SK-N-SH treated with all-trans-retinoic acid at 6 μM for 48 hours (cell line): ENCODE results near the gene RBM39.
"Not testable (repeated sequence)": the region's sequence is repeated elsewhere in the genome, so short reads cannot be mapped to it uniquely, and the experiment has no call there.

Experiments used
- ATAC-seq: fragments of 200-7000 bp; cut with Tn5 transposase; 3 replicates; pipeline ENCODE4 v1.9.1; 2020; ENCODE audit warnings: mild to moderate bottlenecking, moderate library complexity
- ARNTL ChIP-seq: fragments of 450-650 bp; formaldehyde crosslinking; IDR thresholded peaks from 2 replicates; pipeline ENCODE4 v1.5.0; 2020; ENCODE audit warnings: low read depth, mild to moderate bottlenecking, moderate library complexity, borderline replicate concordance
- BACH2 ChIP-seq: fragments of 250-450 bp; sonication (Bioruptor Pico); IDR thresholded peaks from 2 replicates; pipeline ENCODE4 v1.9.0; 2021; ENCODE audit warnings: mild to moderate bottlenecking, borderline replicate concordance
- CREB5 ChIP-seq: fragments of 250-450 bp; sonication (Bioruptor Pico); IDR thresholded peaks from 2 replicates; pipeline ENCODE4 v1.5.1; 2020; ENCODE audit warnings: low read depth, mild to moderate bottlenecking, moderate library complexity
- CSRNP3 ChIP-seq: fragments of 250-450 bp; sonication (Bioruptor Pico); IDR thresholded peaks from 2 replicates; pipeline ENCODE4 v1.5.1; 2021; ENCODE audit warnings: mild to moderate bottlenecking, moderate library complexity
- ESRRG ChIP-seq: fragments of 250-450 bp; sonication (Bioruptor Pico); IDR thresholded peaks from 2 replicates; pipeline ENCODE4 v1.6.1; 2021; ENCODE audit warnings: mild to moderate bottlenecking
- GLIS3 ChIP-seq: fragments of 250-450 bp; sonication (Bioruptor Pico); IDR thresholded peaks from 2 replicates; pipeline ENCODE4 v1.5.0; 2020; ENCODE audit warnings: mild to moderate bottlenecking, moderate library complexity
- ISL1 ChIP-seq: fragments of 250-450 bp; sonication (Bioruptor Pico); IDR thresholded peaks from 2 replicates; pipeline ENCODE4 v2.1.2; 2022; ENCODE audit warnings: mild to moderate bottlenecking, moderate library complexity
- OSR1 ChIP-seq: fragments of 250-450 bp; sonication (Bioruptor Pico); IDR thresholded peaks from 2 replicates; pipeline ENCODE4 v1.8.0; 2022; ENCODE audit warnings: moderate library complexity, mild to moderate bottlenecking, inconsistent platforms
- PATZ1 ChIP-seq: fragments of 250-450 bp; sonication (Bioruptor Pico); IDR thresholded peaks from 2 replicates; pipeline ENCODE4 v1.8.0; 2020; ENCODE audit warnings: mild to moderate bottlenecking, moderate library complexity, borderline replicate concordance
- POU6F1 ChIP-seq: fragments of 250-450 bp; sonication (Bioruptor Pico); IDR thresholded peaks from 2 replicates; pipeline ENCODE4 v1.8.0; 2021; ENCODE audit warnings: low read depth, mild to moderate bottlenecking, moderate library complexity, borderline replicate concordance
- RARB ChIP-seq: fragments of 250-450 bp; sonication (Bioruptor Pico); IDR thresholded peaks from 2 replicates; pipeline ENCODE4 v1.8.0; 2021; ENCODE audit warnings: mild to moderate bottlenecking, moderate library complexity
- SNAI2 ChIP-seq: fragments of 250-450 bp; sonication (Bioruptor Pico); IDR thresholded peaks from 2 replicates; pipeline ENCODE4 v1.5.0; 2020; ENCODE audit warnings: mild to moderate bottlenecking, moderate library complexity
- TCF4 ChIP-seq: fragments of 250-450 bp; sonication (Bioruptor Pico); IDR thresholded peaks from 2 replicates; pipeline ENCODE4 v1.8.0; 2021; ENCODE audit warnings: mild to moderate bottlenecking, moderate library complexity, borderline replicate concordance
- TOX ChIP-seq: fragments of 250-450 bp; sonication (Bioruptor Pico); IDR thresholded peaks from 2 replicates; pipeline ENCODE4 v1.8.0; 2021; ENCODE audit warnings: mild to moderate bottlenecking, moderate library complexity, borderline replicate concordance
- TSHZ2 ChIP-seq: fragments of 250-450 bp; sonication (Bioruptor Pico); IDR thresholded peaks from 2 replicates; pipeline ENCODE4 v1.5.0; 2020; ENCODE audit warnings: mild to moderate bottlenecking, moderate library complexity
- ZC3H10 ChIP-seq: fragments of 250-450 bp; sonication (Bioruptor Pico); IDR thresholded peaks from 2 replicates; pipeline ENCODE4 v1.5.1; 2021; ENCODE audit warnings: mild to moderate bottlenecking, moderate library complexity
- ZFP3 ChIP-seq: fragments of 250-450 bp; sonication (Bioruptor Pico); IDR thresholded peaks from 2 replicates; pipeline ENCODE4 v1.5.0; 2020; ENCODE audit warnings: mild to moderate bottlenecking, moderate library complexity
- ZFP30 ChIP-seq: fragments of 450-650 bp; formaldehyde crosslinking; IDR thresholded peaks from 2 replicates; pipeline ENCODE4 v1.5.0; 2022; ENCODE audit warnings: mild to moderate bottlenecking, moderate library complexity
- ZNF565 ChIP-seq: fragments of 450-650 bp; formaldehyde crosslinking; conservative IDR thresholded peaks from 2 replicates; pipeline ENCODE4 v1.5.0; 2020; ENCODE audit warnings: low read depth, mild to moderate bottlenecking, moderate library complexity
- ZNF70 ChIP-seq: fragments of 450-650 bp; formaldehyde crosslinking; IDR thresholded peaks from 2 replicates; pipeline ENCODE4 v1.5.0; 2020; ENCODE audit warnings: mild to moderate bottlenecking, moderate library complexity
- ZNF8 ChIP-seq: fragments of 450-650 bp; formaldehyde crosslinking; IDR thresholded peaks from 2 replicates; pipeline ENCODE4 v1.5.0; 2020; ENCODE audit warnings: mild to moderate bottlenecking, moderate library complexity

RBM39 gene

GRCh38 chr20:35768731-35769664, 26.9 kb upstream of the RBM39 start:
- TF ChIP-seq POU6F1 (CRISPR knock-in tag) (no peak), ARNTL (no peak), ZFP3 (CRISPR knock-in tag) (0 out of 2 replicates have a peak, but pooled peaks have one; percentile 58), ZFP30 (CRISPR knock-in tag) (no peak)
- TF ChIP-seq, all 23 proteins: peak for 1

GRCh38 chr20:35767683-35768481, 25.8 kb upstream of the RBM39 start:
- ATAC-seq, result no peak
- TF ChIP-seq ISL1 (CRISPR knock-in tag) (no peak), BACH2 (no peak), CSRNP3 (CRISPR knock-in tag) (no peak), TOX (CRISPR knock-in tag) (no peak), OSR1 (no peak), ZNF8 (CRISPR knock-in tag) (no peak), ZFP3 (CRISPR knock-in tag) (no peak), SNAI2 (CRISPR knock-in tag) (no peak), RARB (CRISPR knock-in tag) (no peak), ARNTL (no peak), TCF4 (CRISPR knock-in tag) (no peak), ESRRG (no peak), GLIS3 (CRISPR knock-in tag) (no peak), PATZ1 (CRISPR knock-in tag) (no peak)

More at GRCh38 chr20:35768731-35769664, 26.9 kb upstream of the RBM39 start:
- peak; percentile 82 for ATAC-seq

- ATAC-seq, result no peak
- TF ChIP-seq CSRNP3 (CRISPR knock-in tag), result no peak
- no peak for TF ChIP-seq ARNTL
- no peak for TF ChIP-seq ZC3H10
- TF ChIP-seq ZNF565 (CRISPR knock-in tag), result no peak
- TF ChIP-seq ZFP30 (CRISPR knock-in tag), result no peak
- TF ChIP-seq POU6F1 (CRISPR knock-in tag), result no peak
- no peak for TF ChIP-seq ZNF70
- TF ChIP-seq TOX (CRISPR knock-in tag), result no peak
- no peak for TF ChIP-seq GLIS3 (CRISPR knock-in tag)
- TF ChIP-seq ISL1 (CRISPR knock-in tag), result no peak
- TF ChIP-seq TSHZ2 (CRISPR knock-in tag), result no peak
- TF ChIP-seq BACH2, result no peak
- TF ChIP-seq CREB5 (CRISPR knock-in tag), result no peak
- no peak for TF ChIP-seq RARB (CRISPR knock-in tag)
- TF ChIP-seq, all 23 proteins: peak for 0
Observed at GRCh38 chr20:35766843-35767242, 24.8 kb upstream of the RBM39 start.

GRCh38 chr20:35764936-35765335, 22.9 kb upstream of the RBM39 start:
- not testable (repeated sequence) for ATAC-seq
